GM18868 (cell line): Measurements from ENCODE around the gene SUPT4H1.
A peak's percentile ranks its signal among the peaks of the same experiment; 100 is the strongest.

Experiments used
- ATAC-seq: cut with Tn5 transposase; IDR thresholded peaks from one replicate; pipeline ENCODE4 v1.9.1; 2021; ENCODE audit warnings: mild to moderate bottlenecking, moderate library complexity; ENCODE audit not compliant: unreplicated experiment

The SUPT4H1 gene

GRCh38 chr17:58321571-58322525 is 30.2 kb downstream of the SUPT4H1 start:
- no peak for ATAC-seq

GRCh38 chr17:58320570-58321323 is 31.3 kb downstream of the SUPT4H1 start:
- no peak for ATAC-seq

GRCh38 chr17:58320163-58320558 is 31.8 kb downstream of the SUPT4H1 start:
- no peak for ATAC-seq

GRCh38 chr17:58319173-58320162 is 32.5 kb downstream of the SUPT4H1 start:
- ATAC-seq = no peak

GRCh38 chr17:58318627-58319172 is 33.3 kb downstream of the SUPT4H1 start:
- ATAC-seq = no peak

- no peak for ATAC-seq
Measured at GRCh38 chr17:58318065-58318481, 33.9 kb downstream of the SUPT4H1 start.

- peak; percentile 73 for ATAC-seq
Measured at GRCh38 chr17:58317421-58318064, 34.5 kb downstream of the SUPT4H1 start.

GRCh38 chr17:58316260-58316960 is 35.6 kb downstream of the SUPT4H1 start:
- no peak for ATAC-seq

- no peak for ATAC-seq
Measured at GRCh38 chr17:58315750-58316149, 36.3 kb downstream of the SUPT4H1 start.

GRCh38 chr17:58315281-58315711 is 36.7 kb downstream of the SUPT4H1 start:
- ATAC-seq = no peak

- ATAC-seq = no peak
Measured at GRCh38 chr17:58314706-58315015, 37.3 kb downstream of the SUPT4H1 start.

- ATAC-seq = no peak
Measured at GRCh38 chr17:58313815-58314705, 37.9 kb downstream of the SUPT4H1 start.

GRCh38 chr17:58312829-58313228 is 39.2 kb downstream of the SUPT4H1 start:
- no peak for ATAC-seq

GRCh38 chr17:58312021-58312630 is 39.9 kb downstream of the SUPT4H1 start:
- ATAC-seq = no peak

- no peak for ATAC-seq
Measured at GRCh38 chr17:58311429-58311894, 40.5 kb downstream of the SUPT4H1 start.

GRCh38 chr17:58310511-58311428 is 41.2 kb downstream of the SUPT4H1 start:
- ATAC-seq = no peak

GRCh38 chr17:58309918-58310259 is 42.1 kb downstream of the SUPT4H1 start:
- ATAC-seq = no peak
